ENCODE data around the gene EHD2.
"Not testable (repeated sequence)": the region's sequence is repeated elsewhere in the genome, so short reads cannot be mapped to it uniquely, and the experiment has no call there.

EHD2 gene

GRCh38 chr19:47693489-47693888 is 19.7 kb upstream of the EHD2 start:
- DNase-seq: no peak

GRCh38 chr19:47693903-47694302 is 19.3 kb upstream of the EHD2 start:
- no peak for DNase-seq

- DNase-seq: no peak
Observed at GRCh38 chr19:47694466-47695273, 18.6 kb upstream of the EHD2 start.

- no peak for DNase-seq
Observed at GRCh38 chr19:47695533-47696262, 17.5 kb upstream of the EHD2 start.

- no peak for DNase-seq
Observed at GRCh38 chr19:47696635-47697034, 16.6 kb upstream of the EHD2 start.

- DNase-seq: peak; percentile 63 to 71
Observed at GRCh38 chr19:47697863-47698609, 15.2 kb upstream of the EHD2 start.

- DNase-seq: no peak
Observed at GRCh38 chr19:47698631-47699359, 14.4 kb upstream of the EHD2 start.

- DNase-seq: peak; percentile 16 to 30
Observed at GRCh38 chr19:47699360-47699917, 13.8 kb upstream of the EHD2 start.

- no peak for DNase-seq
Observed at GRCh38 chr19:47700934-47701716, 12.1 kb upstream of the EHD2 start.

- no peak for DNase-seq
Observed at GRCh38 chr19:47701717-47702552, 11.3 kb upstream of the EHD2 start.

- DNase-seq: no peak
Observed at GRCh38 chr19:47702671-47703070, 10.6 kb upstream of the EHD2 start.

GRCh38 chr19:47703301-47703700 is 9.9 kb upstream of the EHD2 start:
- no peak for DNase-seq

- no peak for DNase-seq
Observed at GRCh38 chr19:47704024-47704423, 9.2 kb upstream of the EHD2 start.

GRCh38 chr19:47704656-47705055 is 8.6 kb upstream of the EHD2 start:
- DNase-seq: no peak

GRCh38 chr19:47707135-47707925 is 5.9 kb upstream of the EHD2 start:
- DNase-seq: peak; percentile 55 to 69

- DNase-seq: no peak
Observed at GRCh38 chr19:47711652-47712242, 1.5 kb upstream of the EHD2 start.

- no peak for DNase-seq
Observed at GRCh38 chr19:47714339-47714738, 1.1 kb downstream of the EHD2 start.

- DNase-seq: not testable (repeated sequence)
Observed at GRCh38 chr19:47714855-47715254, 1.6 kb downstream of the EHD2 start.

- DNase-seq: no peak
Observed at GRCh38 chr19:47716270-47716937, 3.2 kb downstream of the EHD2 start.
